HCT116 (cell line): ENCODE data around the gene PYCR2. TPM values are rescaled to one million over a fixed set of nuclear protein-coding genes. Genes with fewer than 3 reads are reported as not detected.

ENCODE experiments used
- ATAC-seq: fragments of 200-7000 bp; cut with Tn5 transposase; 2 replicates; pipeline ENCODE4 v1.9.1; 2020; ENCODE audit warnings: mild to moderate bottlenecking, moderate library complexity
- BruUV-seq: library from RNA; stranded (reverse); fragments of 400-500 nt; replicated peaks from 2 replicates; lab custom pipeline; 2021; lab: Mats Ljungman, UMichigan
- CTCF ChIA-PET: fragments of 300-600 bp; sonication (Branson Sonifier 250); formaldehyde crosslinking; loops from one replicate; lab custom pipeline; 2021; ENCODE audit warnings: antibody characterized with exemption; lab: Charles Lee
- POLR2A ChIA-PET: fragments of 300-600, 350-600 bp; sonication (Branson Sonifier 250); formaldehyde crosslinking; loops from one replicate; lab custom pipeline; 2021; ENCODE audit warnings: antibody characterized with exemption; lab: Charles Lee
- RAD21 ChIA-PET, 2 experiments: fragments of 300-600 bp; sonication (Branson Sonifier 250); formaldehyde crosslinking; loops; one replicate each; lab custom pipeline; 2023; ENCODE audit warnings: low total read pairs in 2 of 2; ENCODE audit not compliant: uncharacterized antibody in 2 of 2, unreplicated experiment in 2 of 2, low non-redundant PET in 1 of 2; lab: Charles Lee
- DNase-seq: peaks from one replicate; pipeline ENCODE4 v3.0.0-alpha.2; 2010; ENCODE audit warnings: low read depth, low spot score
- H2AFZ ChIP-seq: fragments of 200-600 bp; shearing (Covaris generic), sonication (generic); 2 replicates; pipeline ENCODE4 v1.6.1; 2017; ENCODE audit warnings: low read depth, mixed run types, mixed read lengths, antibody characterized with exemption, low read length; ENCODE audit not compliant: poor library complexity, severe bottlenecking
- H3K27ac ChIP-seq: 2 replicates; pipeline ENCODE4 v1.5.1; 2012; ENCODE audit warnings: low read depth, low read length
- H3K27me3 ChIP-seq: fragments of 200-600 bp; sonication (generic); 2 replicates; pipeline ENCODE4 v1.6.1; 2016; ENCODE audit warnings: mixed run types, low read length, mixed read lengths; ENCODE audit not compliant: insufficient read depth
- H3K36me3 ChIP-seq, 2 experiments: fragments of 200-500 bp in 1 of 2; fragments of 200-600 bp in 1 of 2; sonication (Bioruptor generic) in 1 of 2; sonication (generic) in 1 of 2; 2 replicates each; pipeline versions ENCODE4 v1.5.1 to v1.6.1; 2014 to 2016; ENCODE audit warnings: low read length in 2 of 2, inconsistent platforms in 1 of 2, mixed read lengths in 1 of 2, mixed run types in 1 of 2; ENCODE audit not compliant: insufficient read depth in 2 of 2, control insufficient read depth in 1 of 2
- H3K4me1 ChIP-seq, 2 experiments: fragments of 200-600 bp in 1 of 2; sonication (generic) in 1 of 2; 2 replicates each; pipeline versions ENCODE4 v1.5.1 to v1.6.1; 2012 to 2017; ENCODE audit warnings: low read length in 2 of 2, inconsistent platforms in 1 of 2, mild to moderate bottlenecking in 1 of 2, mixed read lengths in 1 of 2, mixed run types in 1 of 2, moderate library complexity in 1 of 2; ENCODE audit not compliant: insufficient read depth in 2 of 2, control insufficient read depth in 1 of 2
- H3K4me2 ChIP-seq: fragments of 200-600 bp; sonication (generic); 2 replicates; pipeline ENCODE4 v1.6.1; 2017; ENCODE audit warnings: mixed run types, low read length, mixed read lengths
- H3K4me3 ChIP-seq, 2 experiments: fragments of 200-600 bp in 1 of 2; sonication (generic) in 1 of 2; replicated peaks in 1 of 2; 2 replicates each; pipeline ENCODE4 v1.5.1; 2011 to 2016; ENCODE audit warnings: low read length in 2 of 2, control low read depth in 1 of 2, low read depth in 1 of 2, mild to moderate bottlenecking in 1 of 2, mixed read lengths in 1 of 2, mixed run types in 1 of 2
- H3K79me2 ChIP-seq: fragments of 200-600 bp; sonication (generic); 2 replicates; pipeline ENCODE4 v1.6.1; 2017; ENCODE audit warnings: mild to moderate bottlenecking, mixed run types, low read length, moderate library complexity, mixed read lengths; ENCODE audit not compliant: insufficient read depth
- H3K9ac ChIP-seq: fragments of 200-600 bp; sonication (generic); 2 replicates; pipeline ENCODE4 v1.6.1; 2016; ENCODE audit warnings: low read length, mixed read lengths
- H3K9me2 ChIP-seq: fragments of 200-600 bp; sonication (generic), shearing (Covaris generic); 2 replicates; pipeline ENCODE4 v1.6.1; 2017; ENCODE audit warnings: mixed run types, mild to moderate bottlenecking, moderate library complexity; ENCODE audit not compliant: insufficient read depth
- H3K9me3 ChIP-seq, 2 experiments: fragments of 200-500 bp in 1 of 2; fragments of 200-600 bp in 1 of 2; sonication (Bioruptor generic) in 1 of 2; sonication (generic) in 1 of 2; 2 replicates each; pipeline ENCODE4 v1.6.1; 2014 to 2017; ENCODE audit warnings: low read length in 2 of 2, mixed read lengths in 2 of 2, inconsistent platforms in 1 of 2, low read depth in 1 of 2, mild to moderate bottlenecking in 1 of 2, mixed run types in 1 of 2, moderate library complexity in 1 of 2; ENCODE audit not compliant: control insufficient read depth in 1 of 2, insufficient read depth in 1 of 2
- H4K20me1 ChIP-seq: fragments of 200-600 bp; sonication (generic), shearing (Covaris generic); 2 replicates; pipeline ENCODE4 v1.6.1; 2017; ENCODE audit warnings: mixed run types, mild to moderate bottlenecking, moderate library complexity; ENCODE audit not compliant: insufficient read depth
- CEBPB ChIP-seq: IDR thresholded peaks from 2 replicates; pipeline ENCODE4 v1.6.1; 2012; ENCODE audit warnings: low read depth
- EGR1 ChIP-seq: IDR thresholded peaks from 2 replicates; pipeline ENCODE4 v1.6.1; 2012; ENCODE audit warnings: low read depth
- FOSL1 ChIP-seq: IDR thresholded peaks from 2 replicates; pipeline ENCODE4 v1.6.1; 2012; ENCODE audit warnings: low read depth
- POLR2AphosphoS5 ChIP-seq: IDR thresholded peaks from 2 replicates; pipeline ENCODE4 v1.6.1; 2011; ENCODE audit warnings: mild to moderate bottlenecking, low read depth, low read length, moderate library complexity
- SIN3A ChIP-seq: IDR thresholded peaks from 2 replicates; pipeline ENCODE4 v1.6.1; 2012; ENCODE audit warnings: low read depth
- SP1 ChIP-seq: IDR thresholded peaks from 2 replicates; pipeline ENCODE4 v1.6.1; 2012; ENCODE audit warnings: low read depth
- SRF ChIP-seq: IDR thresholded peaks from 2 replicates; pipeline ENCODE4 v1.6.1; 2012; ENCODE audit warnings: low read depth
- intact Hi-C: fragments of 100-400 bp; cut with micrococcal nuclease; formaldehyde crosslinking; loops from 2 replicates; pipeline ENCODE4 v1.10.0; 2022
- total RNA-seq: library from RNA; stranded (reverse); gene quantifications from one replicate; pipeline ENCODE4 v1.2.1, GENCODE V29; 2021; ENCODE audit not compliant: unreplicated experiment
- TF ChIP-seq, protein P1 (sequence below): IDR thresholded peaks from 2 replicates; pipeline ENCODE4 v1.6.1; 2011; ENCODE audit warnings: mild to moderate bottlenecking, low read length, moderate library complexity; ENCODE audit not compliant: insufficient replicate concordance; ENCODE audit errors: extremely low read depth
- TF ChIP-seq, protein P2 (sequence below): IDR thresholded peaks from 2 replicates; pipeline ENCODE4 v1.6.1; 2012
- TF ChIP-seq, protein P3 (sequence below), 3 experiments: fragments of 200-600 bp in 1 of 3; sonication (generic) in 1 of 3; IDR thresholded peaks in 2 of 3; conservative IDR thresholded peaks in 1 of 3; 2 replicates each; pipeline ENCODE4 v1.5.1; 2012 to 2017; ENCODE audit warnings: low read depth in 2 of 3, low read length in 2 of 3, antibody characterized with exemption in 1 of 3, borderline replicate concordance in 1 of 3, control low read depth in 1 of 3, mild to moderate bottlenecking in 1 of 3, mixed read lengths in 1 of 3, mixed run types in 1 of 3, moderate library complexity in 1 of 3; ENCODE audit not compliant: insufficient read depth in 1 of 3

The PYCR2 gene
- total RNA-seq, 1 experiment from 2014 or later = 107 TPM

DNA sequence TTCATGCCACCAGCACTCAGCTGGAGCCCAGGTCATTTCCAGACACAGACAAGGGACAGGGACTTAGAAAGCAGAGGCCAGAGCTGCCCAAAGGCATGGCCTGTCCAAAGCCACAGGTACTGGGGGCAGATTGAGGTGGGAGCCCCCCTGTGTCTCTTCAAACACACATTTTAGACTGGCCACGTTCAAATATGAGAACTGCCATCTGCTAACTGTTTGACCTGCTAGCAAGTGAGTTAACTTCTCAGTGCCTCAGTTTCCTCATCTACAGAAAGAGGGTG is 17.8 kb upstream of the PYCR2 start (continued):
- TF ChIP-seq, protein P1, sequence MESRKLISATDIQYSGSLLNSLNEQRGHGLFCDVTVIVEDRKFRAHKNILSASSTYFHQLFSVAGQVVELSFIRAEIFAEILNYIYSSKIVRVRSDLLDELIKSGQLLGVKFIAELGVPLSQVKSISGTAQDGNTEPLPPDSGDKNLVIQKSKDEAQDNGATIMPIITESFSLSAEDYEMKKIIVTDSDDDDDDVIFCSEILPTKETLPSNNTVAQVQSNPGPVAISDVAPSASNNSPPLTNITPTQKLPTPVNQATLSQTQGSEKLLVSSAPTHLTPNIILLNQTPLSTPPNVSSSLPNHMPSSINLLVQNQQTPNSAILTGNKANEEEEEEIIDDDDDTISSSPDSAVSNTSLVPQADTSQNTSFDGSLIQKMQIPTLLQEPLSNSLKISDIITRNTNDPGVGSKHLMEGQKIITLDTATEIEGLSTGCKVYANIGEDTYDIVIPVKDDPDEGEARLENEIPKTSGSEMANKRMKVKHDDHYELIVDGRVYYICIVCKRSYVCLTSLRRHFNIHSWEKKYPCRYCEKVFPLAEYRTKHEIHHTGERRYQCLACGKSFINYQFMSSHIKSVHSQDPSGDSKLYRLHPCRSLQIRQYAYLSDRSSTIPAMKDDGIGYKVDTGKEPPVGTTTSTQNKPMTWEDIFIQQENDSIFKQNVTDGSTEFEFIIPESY = no peak
- TF ChIP-seq SP1 (no peak), POLR2AphosphoS5 (no peak), SIN3A (no peak)
- TF ChIP-seq, protein P2, sequence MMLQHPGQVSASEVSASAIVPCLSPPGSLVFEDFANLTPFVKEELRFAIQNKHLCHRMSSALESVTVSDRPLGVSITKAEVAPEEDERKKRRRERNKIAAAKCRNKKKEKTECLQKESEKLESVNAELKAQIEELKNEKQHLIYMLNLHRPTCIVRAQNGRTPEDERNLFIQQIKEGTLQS = no peak
- TF ChIP-seq, all 23 proteins: peak for 0

DNA sequence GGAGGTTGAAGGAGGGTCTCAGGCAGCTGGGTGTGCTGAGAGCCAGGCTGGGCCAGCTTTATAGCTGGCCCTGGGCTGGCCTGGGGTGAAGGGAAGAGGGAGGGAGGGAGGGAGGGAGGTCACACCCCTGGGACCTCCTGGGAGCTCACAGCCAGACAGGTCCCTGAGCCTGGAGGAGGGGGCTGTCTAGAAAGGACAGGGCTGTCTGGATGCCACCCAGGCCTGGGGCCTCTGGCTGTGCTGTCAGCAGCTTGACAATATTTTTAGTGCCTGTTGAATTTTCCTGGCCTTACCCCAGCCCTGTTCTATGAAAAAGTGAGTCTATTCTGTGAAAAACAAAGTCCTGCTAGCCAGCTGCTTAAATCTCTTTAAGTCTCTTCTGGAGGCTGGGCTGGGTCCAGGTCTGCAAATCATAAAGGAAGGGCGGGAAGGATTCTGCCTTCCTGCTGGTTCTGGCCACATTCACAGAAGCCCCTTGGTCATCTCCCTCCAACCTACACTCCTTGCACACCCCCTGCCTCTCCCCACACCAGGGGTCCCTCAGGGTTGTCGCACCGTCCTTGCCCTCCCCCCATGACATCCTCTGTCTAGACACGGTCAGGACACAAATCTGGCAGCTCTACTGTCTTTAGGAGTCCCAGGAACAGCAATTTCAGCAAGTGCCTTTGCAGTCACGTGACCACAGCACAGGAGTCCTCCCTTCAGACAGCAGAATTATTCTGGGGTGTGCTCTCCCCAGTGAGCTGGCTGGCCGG is 17.3 kb upstream of the PYCR2 start, which contains the start of gene LEFTY2:
Gene LEFTY2 (minus strand): TSS at position 34 of the 755 bp plus-strand sequence. CDS start 80 bp downstream, outside the sequence.
- H3K9me2 ChIP-seq = no peaks in the 10 kb centered on the region
- ChIA-PET POLR2A (no interaction called here), RAD21 (no interaction called here), CTCF (no interaction called here)
- no peaks in the 10 kb centered on the region; a peak in 1 of 4 replicates for H3K4me1 ChIP-seq
- no peak within 1 kb of the TSS for H3K27ac ChIP-seq
- no peaks in the 10 kb centered on the region for H3K9me3 ChIP-seq
- H3K4me2 ChIP-seq = no peak within 1 kb of the TSS
- no peaks in the 10 kb centered on the region for H3K79me2 ChIP-seq
- H3K4me3 ChIP-seq = no peak within 1 kb of the TSS
- no peak for ATAC-seq
- no peak for DNase-seq
- H3K36me3 ChIP-seq = no peaks in the 10 kb centered on the region
- no peaks in the 10 kb centered on the region for H4K20me1 ChIP-seq
- no TSS peak for BruUV-seq
- TF ChIP-seq, protein P3, sequence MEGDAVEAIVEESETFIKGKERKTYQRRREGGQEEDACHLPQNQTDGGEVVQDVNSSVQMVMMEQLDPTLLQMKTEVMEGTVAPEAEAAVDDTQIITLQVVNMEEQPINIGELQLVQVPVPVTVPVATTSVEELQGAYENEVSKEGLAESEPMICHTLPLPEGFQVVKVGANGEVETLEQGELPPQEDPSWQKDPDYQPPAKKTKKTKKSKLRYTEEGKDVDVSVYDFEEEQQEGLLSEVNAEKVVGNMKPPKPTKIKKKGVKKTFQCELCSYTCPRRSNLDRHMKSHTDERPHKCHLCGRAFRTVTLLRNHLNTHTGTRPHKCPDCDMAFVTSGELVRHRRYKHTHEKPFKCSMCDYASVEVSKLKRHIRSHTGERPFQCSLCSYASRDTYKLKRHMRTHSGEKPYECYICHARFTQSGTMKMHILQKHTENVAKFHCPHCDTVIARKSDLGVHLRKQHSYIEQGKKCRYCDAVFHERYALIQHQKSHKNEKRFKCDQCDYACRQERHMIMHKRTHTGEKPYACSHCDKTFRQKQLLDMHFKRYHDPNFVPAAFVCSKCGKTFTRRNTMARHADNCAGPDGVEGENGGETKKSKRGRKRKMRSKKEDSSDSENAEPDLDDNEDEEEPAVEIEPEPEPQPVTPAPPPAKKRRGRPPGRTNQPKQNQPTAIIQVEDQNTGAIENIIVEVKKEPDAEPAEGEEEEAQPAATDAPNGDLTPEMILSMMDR (IDR thresholded peaks at IDR 0.05 in 2 of 3, conservative IDR thresholded peaks at IDR 0.05 in 1 of 3; ENCODE audit: borderline replicate concordance in 1 of 3, insufficient read depth in 1 of 3, low read depth in 2 of 3, low read length in 2 of 3) = no peak
- TF ChIP-seq EGR1 = no peak
- no peak for TF ChIP-seq SRF
- no peak for TF ChIP-seq FOSL1
- no peak for TF ChIP-seq CEBPB
- no peak within 1 kb of the TSS for H3K9ac ChIP-seq
- no peaks in the 10 kb centered on the region for H3K27me3 ChIP-seq
- intact Hi-C loops = no loop called here
- no peak within 1 kb of the TSS for H2AFZ ChIP-seq
